ENCODE results near the gene MDN1.

MDN1 gene

GRCh38 chr6:89694428-89694827 lies 125.2 kb downstream of the MDN1 start:
- DNase-seq (ENCODE audit: low spot score) = no peak

GRCh38 chr6:89693207-89693606 lies 126.4 kb downstream of the MDN1 start:
- DNase-seq (ENCODE audit: low spot score) = no peak

GRCh38 chr6:89692256-89692655 lies 127.3 kb downstream of the MDN1 start:
- DNase-seq (ENCODE audit: low spot score) = no peak

GRCh38 chr6:89690944-89691324 lies 128.7 kb downstream of the MDN1 start:
- no peak for DNase-seq (ENCODE audit: low spot score)

- peak; percentile 92 for DNase-seq (ENCODE audit: low spot score)
These were observed 129.9 kb downstream of the MDN1 start for GRCh38 chr6:89689732-89690131.

GRCh38 chr6:89688328-89688727 lies 131.3 kb downstream of the MDN1 start:
- DNase-seq (ENCODE audit: low spot score) = no peak

DNA sequence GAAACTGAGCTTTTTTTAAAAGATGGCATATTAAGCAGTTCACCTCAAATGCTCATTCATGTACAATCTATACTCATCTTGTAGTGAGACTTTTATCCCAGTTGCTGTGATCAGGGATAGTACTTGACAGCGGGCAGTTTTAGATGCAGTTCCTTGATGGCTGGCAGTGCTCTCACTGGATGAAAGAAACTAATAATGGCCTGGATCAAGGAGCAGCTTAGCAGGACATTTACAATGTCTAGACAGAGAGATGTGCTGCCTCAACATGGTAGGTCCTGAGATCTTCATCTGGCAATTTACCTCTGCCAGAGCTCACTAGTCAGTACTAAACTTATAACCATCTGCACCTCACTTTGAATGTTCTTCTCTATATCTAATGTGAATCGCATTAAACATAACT lies 134.3 kb downstream of the MDN1 start:
- no peak for DNase-seq (ENCODE audit: low spot score)

- no peak for DNase-seq (ENCODE audit: low spot score)
These were observed 136.6 kb downstream of the MDN1 start for GRCh38 chr6:89682991-89683390.

DNA sequence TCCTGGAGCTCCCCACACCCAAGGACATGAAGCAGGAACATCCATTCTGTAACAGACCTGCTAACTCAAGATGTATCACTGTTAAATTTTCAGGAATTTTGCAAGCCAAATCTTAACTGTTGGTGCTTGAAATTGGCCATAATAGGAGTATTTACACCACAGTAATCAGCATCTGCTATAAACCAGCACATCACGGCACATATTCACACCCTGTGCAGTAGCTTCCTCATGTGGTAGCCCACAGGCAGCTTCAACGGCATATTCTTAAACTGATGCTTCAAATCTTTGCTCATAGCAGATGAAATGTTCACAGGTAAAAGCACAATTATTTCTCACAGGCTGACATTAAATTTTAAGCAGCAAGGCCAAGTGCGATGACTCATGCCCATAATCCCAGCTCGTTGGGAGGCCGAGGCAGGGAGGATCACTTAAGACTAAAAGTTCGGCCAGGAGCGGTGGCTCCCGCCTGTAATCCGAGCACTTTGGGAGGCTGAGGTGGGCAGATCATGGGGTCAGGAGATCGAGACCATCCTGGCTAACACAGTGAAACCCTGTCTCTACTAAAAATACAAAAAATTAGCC lies 137.5 kb downstream of the MDN1 start:
- DNase-seq (ENCODE audit: low spot score) = no peak

GRCh38 chr6:89680551-89680950 lies 139.0 kb downstream of the MDN1 start:
- no peak for DNase-seq (ENCODE audit: low spot score)

DNA sequence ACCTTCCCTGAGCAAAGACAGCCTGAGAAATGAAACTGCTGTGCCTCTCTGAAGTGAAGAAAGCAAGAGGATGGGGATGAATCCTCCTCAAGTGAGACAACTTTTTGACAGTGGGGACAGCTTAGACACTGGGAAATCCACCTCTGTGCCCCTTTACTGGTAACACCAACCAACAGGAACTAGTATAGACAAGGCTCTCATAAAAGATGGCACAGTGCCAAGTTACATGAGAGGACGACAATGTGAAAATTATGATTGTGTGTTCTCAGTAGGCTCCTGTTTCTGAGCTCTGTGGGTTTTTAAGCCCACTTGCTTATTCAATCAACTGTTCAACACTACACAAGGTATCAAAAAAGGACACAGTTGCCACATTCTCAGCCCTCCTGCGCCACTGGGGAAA lies 139.4 kb downstream of the MDN1 start:
- DNase-seq (ENCODE audit: low spot score) = no peak

DNA sequence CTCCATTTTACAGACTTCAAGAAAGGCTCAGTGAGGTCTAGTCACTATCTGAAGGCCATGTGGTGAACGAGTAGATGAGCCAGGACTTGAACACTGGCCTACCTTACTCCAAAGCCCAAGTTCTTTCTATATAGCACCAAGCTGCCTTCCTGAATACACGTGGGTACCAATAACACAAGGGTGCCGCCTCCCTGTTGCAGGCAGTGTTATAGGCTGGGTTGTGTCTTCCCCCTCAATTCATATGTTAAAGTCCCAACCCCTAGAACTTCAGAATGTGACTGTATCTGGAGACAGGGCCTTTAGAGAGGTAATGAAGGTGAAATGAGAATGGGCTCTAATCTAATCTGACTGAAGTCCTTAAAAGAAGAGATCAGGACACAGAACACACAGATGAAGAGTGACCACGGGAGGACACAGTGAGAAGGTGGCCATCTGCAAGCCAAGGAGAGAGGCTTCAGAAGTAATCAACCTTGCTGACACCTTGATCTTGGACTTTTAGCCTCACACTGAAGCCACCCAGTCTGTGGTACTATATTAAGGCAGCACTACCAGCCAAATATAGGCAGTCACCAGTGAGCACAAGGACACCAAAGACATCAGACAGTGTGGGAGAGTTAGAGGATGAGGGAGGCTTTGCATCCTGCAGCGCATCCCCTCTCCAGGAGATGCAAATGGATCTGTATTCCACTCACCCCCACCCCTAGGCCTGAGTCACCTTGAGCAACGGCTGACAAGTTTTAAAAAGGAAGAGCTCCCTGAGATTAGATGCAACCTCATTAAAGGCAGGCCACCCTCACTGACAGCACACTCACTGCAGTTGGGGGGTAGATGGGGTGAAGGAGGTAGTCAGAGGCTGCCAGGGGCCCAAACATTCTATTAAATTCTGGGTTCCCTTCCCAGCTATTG lies 140.1 kb downstream of the MDN1 start:
- no peak for DNase-seq (ENCODE audit: low spot score)

DNA sequence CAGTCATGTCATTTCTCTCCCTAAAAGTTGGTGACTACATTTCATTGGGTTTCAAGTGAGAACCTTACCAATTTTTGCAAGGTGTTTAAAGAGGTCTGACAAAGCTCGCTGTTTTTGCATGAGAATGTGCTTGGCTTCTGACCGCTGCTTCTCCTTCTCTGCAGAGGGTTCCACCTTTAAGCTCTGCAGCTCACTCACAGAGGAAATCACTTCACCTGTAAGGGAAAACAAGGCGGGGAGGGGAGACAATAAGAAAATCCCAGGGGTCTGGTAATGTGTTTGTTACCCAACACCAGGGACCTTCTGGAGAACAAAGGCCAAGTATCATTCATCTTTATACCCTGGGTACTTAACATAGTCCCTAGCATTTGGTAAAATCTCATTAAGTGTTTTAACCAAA lies 141.1 kb downstream of the MDN1 start:
- no peak for DNase-seq (ENCODE audit: low spot score)

DNA sequence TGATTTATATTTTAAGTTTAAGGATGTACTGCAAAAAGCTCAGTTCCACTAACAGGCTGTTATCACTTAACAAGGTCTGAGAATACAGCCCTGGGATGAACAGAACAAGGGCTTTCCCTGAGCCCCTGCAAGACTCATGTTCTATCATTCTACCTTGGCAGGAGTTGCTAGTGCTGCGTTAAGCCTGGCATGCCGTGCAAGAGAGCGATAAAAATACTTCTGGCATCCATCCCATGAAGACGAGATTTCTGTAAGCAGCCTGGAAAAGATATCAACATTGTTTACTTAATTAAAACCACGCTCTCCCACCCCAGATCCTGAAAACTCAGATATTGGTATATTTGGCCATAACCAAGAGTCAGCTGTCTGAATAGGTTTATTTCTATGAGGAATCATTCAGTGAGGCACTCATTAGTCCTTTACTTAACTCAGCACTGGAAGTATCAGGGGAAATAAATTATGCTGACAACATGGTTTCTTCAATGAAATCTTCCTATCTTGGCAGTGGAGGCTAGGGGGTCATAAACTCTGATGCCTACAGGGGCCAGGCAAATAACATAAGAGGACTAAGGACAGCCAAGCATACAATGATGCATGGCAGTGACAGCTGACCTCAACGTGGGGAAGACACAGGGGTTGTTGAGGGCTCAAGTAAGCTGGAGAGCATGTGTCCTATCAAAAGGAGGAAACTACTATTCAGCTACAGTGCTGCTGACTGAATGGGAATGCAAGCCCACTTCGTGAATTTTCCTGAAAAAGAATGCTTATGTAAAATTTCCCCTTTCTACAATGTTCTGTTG lies 143.4 kb downstream of the MDN1 start:
- DNase-seq (ENCODE audit: low spot score) = no peak

GRCh38 chr6:89670935-89671565 lies 148.5 kb downstream of the MDN1 start:
- no peak for DNase-seq (ENCODE audit: low spot score)

DNA sequence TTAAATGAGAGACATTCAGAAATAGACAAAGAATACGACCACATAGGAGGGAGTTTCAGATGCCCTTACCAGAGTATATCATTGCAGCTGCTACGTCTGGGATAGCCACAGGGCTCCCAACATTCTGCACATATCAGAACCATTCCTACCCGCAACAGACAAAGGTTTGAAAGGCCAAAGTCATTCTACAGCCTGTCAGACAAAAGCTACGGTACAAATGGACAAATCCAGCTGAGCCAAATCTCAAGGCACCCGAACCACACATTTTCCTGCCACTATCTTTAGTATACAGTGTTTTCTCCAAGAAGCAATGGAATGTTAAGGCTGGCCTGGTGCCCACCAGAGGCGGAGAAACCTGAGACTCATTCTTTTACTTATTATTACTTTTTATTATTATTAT lies 150.6 kb downstream of the MDN1 start:
- no peak for DNase-seq (ENCODE audit: low spot score)

- no peak for DNase-seq (ENCODE audit: low spot score)
These were observed 151.6 kb downstream of the MDN1 start for GRCh38 chr6:89667872-89668556.

GRCh38 chr6:89662659-89663223 lies 156.9 kb downstream of the MDN1 start:
- DNase-seq (ENCODE audit: low spot score) = no peak

- no peak for DNase-seq (ENCODE audit: low spot score)
These were observed 158.0 kb downstream of the MDN1 start for GRCh38 chr6:89661559-89661958.

DNA sequence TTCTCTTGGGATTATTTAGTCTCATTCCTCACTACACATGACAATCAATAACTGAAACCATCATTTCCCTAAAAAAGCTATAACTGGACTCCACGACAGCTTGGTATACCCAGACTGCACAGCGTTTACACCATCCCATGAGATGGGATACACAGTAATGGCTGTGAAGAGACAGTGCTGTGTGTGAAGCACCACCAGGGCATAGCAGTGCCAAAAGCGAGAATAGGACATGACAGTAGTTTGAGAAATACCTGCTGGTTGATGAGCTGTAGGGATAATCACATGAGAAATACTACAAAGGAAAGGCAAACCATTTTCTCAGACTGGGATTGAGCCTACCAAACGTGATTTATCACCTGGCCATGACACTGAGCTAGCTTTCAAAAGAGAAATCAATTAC lies 158.6 kb downstream of the MDN1 start:
- DNase-seq (ENCODE audit: low spot score) = no peak

- DNase-seq (ENCODE audit: low spot score) = no peak
These were observed 162.0 kb downstream of the MDN1 start for GRCh38 chr6:89657445-89658158.

Data from globus pallidus (tissue), 1 donor.